GM21381 (cell line): ENCODE measurements around the gene NTN4.
"Not testable (repeated sequence)": the region's sequence is repeated elsewhere in the genome, so short reads cannot be mapped to it uniquely, and the experiment has no call there.

ENCODE experiments used
- ATAC-seq: cut with Tn5 transposase; IDR thresholded peaks from one replicate; pipeline ENCODE4 v1.9.1; 2021; ENCODE audit warnings: mild to moderate bottlenecking, moderate library complexity; ENCODE audit not compliant: unreplicated experiment

Gene NTN4

GRCh38 chr12:95715177-95715576, 75.4 kb downstream of the NTN4 start:
- ATAC-seq, result no peak

GRCh38 chr12:95712269-95712668, 78.3 kb downstream of the NTN4 start:
- no peak for ATAC-seq

GRCh38 chr12:95710386-95710785, 80.2 kb downstream of the NTN4 start:
- ATAC-seq, result no peak

DNA sequence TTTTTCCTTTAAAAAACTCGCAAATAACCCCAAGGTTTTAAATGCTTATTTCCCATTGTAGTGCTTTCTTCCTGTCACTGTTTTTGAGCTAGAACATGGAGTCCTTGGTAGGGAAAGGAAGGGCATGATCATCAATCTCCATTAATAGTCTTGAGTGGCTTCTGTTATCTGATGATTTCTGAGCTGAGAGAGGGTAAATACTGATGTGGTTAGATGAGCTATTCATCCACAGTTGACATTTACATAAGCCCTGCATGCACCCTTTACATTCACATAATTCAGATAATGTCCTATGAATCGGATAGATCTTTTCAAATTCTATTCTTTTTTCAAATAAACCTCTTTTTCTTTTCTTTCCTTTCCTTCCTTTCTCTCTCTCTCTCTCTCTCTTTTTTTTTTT, 81.4 kb downstream of the NTN4 start:
- ATAC-seq, result no peak

GRCh38 chr12:95705143-95705542, 85.4 kb downstream of the NTN4 start:
- no peak for ATAC-seq

GRCh38 chr12:95703986-95704385, 86.6 kb downstream of the NTN4 start:
- no peak for ATAC-seq

GRCh38 chr12:95701722-95702418, 88.7 kb downstream of the NTN4 start:
- ATAC-seq, result no peak

DNA sequence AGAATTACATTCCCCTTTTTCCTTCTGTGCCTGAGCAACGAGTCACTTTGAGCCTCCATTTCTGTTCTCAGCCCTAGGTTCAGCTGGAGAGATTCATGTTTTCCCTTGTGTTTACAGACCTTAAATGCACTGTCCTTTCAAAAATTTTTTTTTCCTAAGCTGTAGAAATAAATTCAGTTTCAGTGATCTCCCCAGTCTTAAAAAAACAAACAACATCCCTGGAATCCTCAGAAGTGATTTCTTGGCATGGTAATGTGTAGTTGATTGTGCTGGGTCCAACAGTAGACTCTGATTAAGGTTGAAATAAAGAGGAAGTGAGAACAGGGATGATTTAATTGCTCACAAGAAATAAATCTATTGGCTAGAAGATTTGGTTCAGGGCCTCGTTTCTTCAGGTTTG, 89.3 kb downstream of the NTN4 start:
- no peak for ATAC-seq

GRCh38 chr12:95700316-95700785, 90.2 kb downstream of the NTN4 start:
- ATAC-seq, result peak; percentile 99

GRCh38 chr12:95699579-95699978, 91.0 kb downstream of the NTN4 start:
- no peak for ATAC-seq

GRCh38 chr12:95694136-95694535, 96.4 kb downstream of the NTN4 start:
- no peak for ATAC-seq

GRCh38 chr12:95693689-95694088, 96.9 kb downstream of the NTN4 start:
- ATAC-seq, result no peak

GRCh38 chr12:95690861-95691635, 99.5 kb downstream of the NTN4 start:
- no peak for ATAC-seq

- no peak for ATAC-seq
Observed at GRCh38 chr12:95687937-95688336, 102.6 kb downstream of the NTN4 start.

- ATAC-seq, result no peak
Observed at GRCh38 chr12:95683418-95683817, 107.1 kb downstream of the NTN4 start.

DNA sequence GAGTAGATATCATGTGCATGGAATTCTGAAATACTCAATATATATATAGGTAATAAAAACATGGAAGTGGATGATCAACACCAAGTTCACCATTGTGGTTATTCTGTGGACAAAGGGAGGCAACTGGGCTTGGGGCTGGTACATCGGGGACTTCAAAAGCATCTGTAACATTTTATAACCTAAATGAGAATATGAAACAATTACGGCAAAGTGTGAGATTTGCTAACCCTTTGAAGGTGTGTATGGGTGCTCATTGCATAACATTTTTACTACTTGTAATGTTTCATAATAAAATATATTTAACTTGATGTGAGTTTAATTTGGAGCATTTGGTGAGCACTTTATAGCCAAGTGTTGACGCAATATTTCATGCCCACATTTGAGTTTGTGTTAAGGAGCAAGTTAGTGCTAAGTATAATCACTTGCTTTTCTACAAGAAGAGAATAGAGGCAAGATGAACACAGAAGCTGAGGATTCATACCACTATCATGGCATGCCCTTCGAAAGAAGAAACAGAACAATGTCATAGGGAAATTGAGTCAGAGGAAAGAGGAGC, 109.3 kb downstream of the NTN4 start:
- no peak for ATAC-seq

DNA sequence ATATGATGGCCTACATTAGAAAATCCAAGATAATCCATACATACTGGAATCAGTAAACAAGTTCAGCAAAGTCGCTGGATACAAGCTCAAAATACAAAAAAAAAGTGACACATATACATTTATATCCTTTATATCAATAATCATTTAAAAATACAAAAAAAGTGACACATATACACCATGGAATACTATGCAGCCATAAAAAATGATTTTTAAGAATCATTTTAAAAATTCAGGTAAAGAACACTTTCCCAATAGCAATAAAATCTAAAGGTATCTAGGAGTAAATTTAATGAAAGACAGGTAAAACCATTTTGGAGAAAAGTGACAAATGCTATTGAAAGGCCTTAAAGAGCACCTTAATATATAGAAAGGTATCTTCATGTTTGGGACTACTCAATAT, 111.9 kb downstream of the NTN4 start:
- no peak for ATAC-seq

DNA sequence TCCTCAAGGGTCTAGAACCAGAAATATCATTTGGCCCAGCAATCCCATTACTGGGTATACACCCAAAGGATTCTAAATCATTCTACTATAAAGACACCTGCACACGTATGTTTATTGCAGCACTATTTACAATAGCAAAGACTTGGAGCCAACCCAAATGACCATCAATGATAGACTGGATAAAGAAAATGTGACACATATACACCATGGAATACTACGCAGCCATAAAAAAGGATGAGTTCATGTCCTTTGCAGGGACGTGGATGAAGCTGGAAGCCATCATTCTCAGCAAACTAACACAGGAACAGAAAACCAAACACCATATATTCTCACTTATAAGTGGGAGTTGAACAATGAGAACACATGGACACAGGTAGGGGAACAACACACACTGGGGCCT, 112.8 kb downstream of the NTN4 start:
- ATAC-seq, result not testable (repeated sequence)

DNA sequence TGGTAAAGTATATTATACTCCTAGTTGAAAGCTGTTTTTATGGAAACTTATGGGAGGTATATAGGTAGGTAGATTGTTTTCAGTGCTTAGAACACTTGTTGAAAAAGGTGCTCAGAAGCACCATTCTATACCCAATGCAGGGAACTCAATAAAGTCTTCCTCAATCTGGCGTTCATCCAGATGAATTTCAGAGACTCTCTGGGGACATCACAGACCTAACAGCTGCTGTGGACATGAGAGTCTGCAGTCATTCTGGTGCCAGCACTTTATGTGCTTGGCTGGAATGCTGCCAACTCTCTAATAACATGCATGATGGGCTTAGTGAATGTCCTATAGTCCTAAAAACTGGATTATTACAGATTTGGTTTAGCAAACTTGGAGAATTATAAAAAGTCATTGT, 115.9 kb downstream of the NTN4 start:
- no peak for ATAC-seq

DNA sequence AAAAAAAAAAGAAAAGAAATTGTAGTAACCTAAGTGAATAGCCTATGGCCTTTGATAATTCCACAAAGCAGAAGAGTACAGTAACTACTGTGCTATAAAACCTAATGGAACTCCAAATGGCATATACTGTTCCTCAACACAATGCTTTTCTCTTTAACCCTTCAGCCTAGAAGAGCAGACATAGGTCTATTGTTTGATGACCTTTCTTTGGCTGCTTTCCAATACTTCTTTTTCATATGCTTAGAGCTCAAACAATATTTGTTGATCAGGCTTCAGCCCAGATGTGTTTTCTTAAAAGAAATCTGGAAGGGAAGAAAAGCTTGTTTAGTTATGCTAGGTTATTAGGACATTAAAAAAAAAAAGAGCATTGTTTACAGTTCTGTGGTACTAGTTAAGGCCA, 116.4 kb downstream of the NTN4 start:
- no peak for ATAC-seq

DNA sequence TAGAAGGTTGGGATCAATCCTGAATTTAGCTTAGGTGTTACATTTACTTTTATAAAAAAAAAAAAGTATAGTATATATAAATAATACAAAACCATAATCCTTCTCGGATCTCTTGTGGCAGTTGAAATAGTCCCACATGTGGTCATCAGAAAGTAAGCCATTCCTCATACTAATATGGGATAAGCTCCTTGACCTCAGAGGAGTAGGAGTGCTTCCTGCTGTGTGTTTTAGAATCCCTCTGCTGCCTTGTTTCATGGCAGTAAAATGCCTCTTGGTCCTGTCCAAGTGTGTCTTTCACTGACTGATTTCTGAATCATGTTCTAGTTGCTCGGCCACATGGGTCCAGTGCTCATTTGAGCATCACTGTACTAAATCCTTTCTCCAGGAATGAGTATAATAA, 117.0 kb downstream of the NTN4 start:
- no peak for ATAC-seq

DNA sequence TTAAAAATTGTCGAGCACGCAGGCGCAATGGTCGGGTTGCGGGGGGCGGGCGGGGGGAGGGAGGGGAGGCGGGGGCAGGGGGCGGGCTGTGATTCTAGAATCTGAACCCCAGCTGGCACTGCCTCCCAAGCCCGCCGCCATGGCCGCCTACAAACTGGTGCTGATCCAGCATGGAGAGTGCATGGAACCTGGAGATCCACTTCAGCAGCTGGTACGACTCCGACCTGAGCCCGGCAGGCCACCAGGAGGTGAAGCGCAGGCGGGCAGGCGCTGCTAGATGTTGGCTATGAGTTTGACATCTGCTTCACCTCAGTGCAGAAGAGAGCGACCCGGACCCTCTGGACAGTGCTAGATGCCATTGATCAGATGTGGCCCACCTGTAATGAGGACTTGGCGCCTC, 118.4 kb downstream of the NTN4 start:
- no peak for ATAC-seq
